ENCODE measurements around the gene RBM5. TPM values are rescaled to one million over a fixed set of nuclear protein-coding genes. Genes with fewer than 3 reads are reported as not detected.

The RBM5 gene
- polyA plus RNA-seq, 1 experiment, result 205 TPM

- no peak overlapping the region for H3K4me3 ChIP-seq (ENCODE audit: low read depth, low read length)
- DNase-seq (ENCODE audit: low read depth), result no peak
- no peaks in the 10 kb centered on the region for H3K36me3 ChIP-seq (ENCODE audit: control insufficient read depth, insufficient read depth, low read length)
- no peak for TF ChIP-seq CTCF (IDR thresholded peaks at IDR 0.05; ENCODE audit: insufficient read depth, low read depth, low read length)
- H3K27me3 ChIP-seq (ENCODE audit: control insufficient read depth, insufficient read depth, low read length), result no peaks in the 10 kb centered on the region
- CTCF ChIA-PET, result interaction anchor here (1.4 kb wide), 1 partner anchor 9 kb away, joined by 5 read pairs; no protein-coding TSS in a partner anchor
- POLR2A ChIA-PET, result no interaction called here
Observed at GRCh38 chr3:50147447-50147846, 58.7 kb downstream of the RBM5 start.

- ChIA-PET CTCF (interaction anchor here (1.4 kb wide), 1 partner anchor 9 kb away, joined by 5 read pairs; no protein-coding TSS in a partner anchor), POLR2A (no interaction called here)
- no peaks in the 10 kb centered on the region for H3K36me3 ChIP-seq (ENCODE audit: control insufficient read depth, insufficient read depth, low read length)
- no peak for TF ChIP-seq CTCF (IDR thresholded peaks at IDR 0.05; ENCODE audit: insufficient read depth, low read depth, low read length)
- H3K4me3 ChIP-seq (ENCODE audit: low read depth, low read length), result no peak overlapping the region
- DNase-seq (ENCODE audit: low read depth), result no peak
- H3K27me3 ChIP-seq (ENCODE audit: control insufficient read depth, insufficient read depth, low read length), result no peaks in the 10 kb centered on the region
Observed at GRCh38 chr3:50147861-50148260, 59.1 kb downstream of the RBM5 start.

- ChIA-PET POLR2A (no interaction called here), CTCF (interaction anchor here (0.7 to 2.1 kb wide), 4 partner anchors 20 to 96 kb away, joined by 3 to 4 read pairs (median 4); no protein-coding TSS in a partner anchor)
- no peak overlapping the region for H3K4me3 ChIP-seq (ENCODE audit: low read depth, low read length)
- TF ChIP-seq CTCF (IDR thresholded peaks at IDR 0.05; ENCODE audit: insufficient read depth, low read depth, low read length), result no peak
- H3K36me3 ChIP-seq (ENCODE audit: control insufficient read depth, insufficient read depth, low read length), result no peaks in the 10 kb centered on the region
- peaks cover 4% of the 10 kb centered on the region; the same call in 1 of the 2 replicates for H3K27me3 ChIP-seq (ENCODE audit: control insufficient read depth, insufficient read depth, low read length)
- DNase-seq (ENCODE audit: low read depth), result no peak
Observed at GRCh38 chr3:50150404-50150750, 61.7 kb downstream of the RBM5 start.

GRCh38 chr3:50150863-50151686 lies 62.4 kb downstream of the RBM5 start:
- no peak for DNase-seq (ENCODE audit: low read depth)
- Histone ChIP-seq H3K4me3 (ENCODE audit: low read depth, low read length) (no peak overlapping the region), H3K36me3 (ENCODE audit: control insufficient read depth, insufficient read depth, low read length) (no peaks in the 10 kb centered on the region), H3K27me3 (ENCODE audit: control insufficient read depth, insufficient read depth, low read length) (peaks cover 4% of the 10 kb centered on the region; the same call in 1 of the 2 replicates)
- TF ChIP-seq CTCF (IDR thresholded peaks at IDR 0.05; ENCODE audit: insufficient read depth, low read depth, low read length), result no peak
- ChIA-PET POLR2A (no interaction called here), CTCF (interaction anchor here (0.6 to 2.1 kb wide), 4 partner anchors 29 to 39 kb away, joined by 3 to 4 read pairs (median 4); no protein-coding TSS in a partner anchor)

GRCh38 chr3:50151728-50152127 lies 63.0 kb downstream of the RBM5 start:
- Histone ChIP-seq H3K27me3 (ENCODE audit: control insufficient read depth, insufficient read depth, low read length) (peaks cover 4% of the 10 kb centered on the region; the same call in 1 of the 2 replicates), H3K4me3 (ENCODE audit: low read depth, low read length) (no peak overlapping the region), H3K36me3 (ENCODE audit: control insufficient read depth, insufficient read depth, low read length) (no peaks in the 10 kb centered on the region)
- TF ChIP-seq CTCF (IDR thresholded peaks at IDR 0.05; ENCODE audit: insufficient read depth, low read depth, low read length), result no peak
- ChIA-PET POLR2A (no interaction called here), CTCF (interaction anchor here (0.6 to 0.8 kb wide), 3 partner anchors 29 to 38 kb away, joined by 3 to 4 read pairs (median 3); no protein-coding TSS in a partner anchor)
- no peak for DNase-seq (ENCODE audit: low read depth)

Measured in BJ (cell line).